HepG2 (cell line): ENCODE measurements around the gene MTHFR. TPM values are rescaled to one million over a fixed set of nuclear protein-coding genes. Genes with fewer than 3 reads are reported as not detected.

ENCODE experiments used
- ATAC-seq: fragments of 200-7000 bp; cut with Tn5 transposase; 3 replicates; pipeline ENCODE4 v1.9.1; 2020; ENCODE audit warnings: mild to moderate bottlenecking, moderate library complexity
- BruUV-seq: library from RNA; stranded (reverse); fragments of 400-500 nt; replicated peaks from 2 replicates; lab custom pipeline; 2021; lab: Mats Ljungman, UMichigan
- CTCF ChIA-PET: fragments of 300-600 bp; formaldehyde crosslinking; extraction: SDS; loops from one replicate; lab custom pipeline; 2021; ENCODE audit warnings: low total read pairs, inconsistent platforms, low intra/inter-chr PET ratio; lab: Yijun Ruan, JAX
- POLR2A ChIA-PET: fragments of 350-600 bp; sonication (Branson Sonifier 250); formaldehyde crosslinking; loops from one replicate; lab custom pipeline; 2020; ENCODE audit warnings: antibody characterized with exemption, inconsistent platforms; lab: Yijun Ruan, JAX
- DNase-seq: peaks from one replicate; pipeline ENCODE4 v3.0.0-alpha.2; 2015; ENCODE audit warnings: low spot score
- FAIRE-seq: peaks from 3 replicates; lab custom pipeline; 2011; peaks lifted over from hg19 to GRCh38; lab: Jason Lieb, UNC
- H2AFZ ChIP-seq: one replicate; pipeline ENCODE4 v1.6.1; 2011; ENCODE audit warnings: low read length, inconsistent platforms
- H3K27ac ChIP-seq: fragments of 300-600 bp; 3 replicates; pipeline ENCODE4 v1.8.0; 2011; ENCODE audit warnings: mixed run types, mild to moderate bottlenecking, mixed read lengths, low read length, inconsistent platforms; ENCODE audit not compliant: insufficient read depth; ENCODE audit errors: extremely low read length
- H3K27me3 ChIP-seq, 2 experiments: fragments of 200-600 bp in 1 of 2; 2 replicates in 1 of 2; 3 replicates in 1 of 2; pipeline versions ENCODE4 v1.6.0 to v1.8.0; 2011; ENCODE audit warnings: low read length in 2 of 2, mild to moderate bottlenecking in 2 of 2, moderate library complexity in 2 of 2, inconsistent platforms in 1 of 2; ENCODE audit not compliant: insufficient read depth in 2 of 2, control insufficient read depth in 1 of 2
- H3K36me3 ChIP-seq, 2 experiments: fragments of 200-600 bp in 1 of 2; replicated peaks in 1 of 2; 2 replicates in 1 of 2; 3 replicates in 1 of 2; pipeline versions ENCODE4 v1.5.1 to v1.8.0; 2011; ENCODE audit warnings: low read length in 2 of 2, inconsistent platforms in 1 of 2; ENCODE audit not compliant: insufficient read depth in 2 of 2, control insufficient read depth in 1 of 2
- H3K4me1 ChIP-seq: 2 replicates; pipeline ENCODE4 v1.5.1; 2012; ENCODE audit warnings: low read length, inconsistent platforms; ENCODE audit not compliant: insufficient read depth
- H3K4me2 ChIP-seq: 2 replicates; pipeline ENCODE4 v1.6.0; 2011; ENCODE audit warnings: low read depth, low read length, inconsistent platforms
- H3K4me3 ChIP-seq, 3 experiments: fragments of 200-600 bp in 1 of 3; sonication (generic), shearing (Covaris generic) in 1 of 3; replicated peaks in 1 of 3; 2 replicates each; pipeline ENCODE4 v1.5.1; 2011 to 2016; ENCODE audit warnings: low read length in 3 of 3, inconsistent platforms in 2 of 3, low read depth in 2 of 3, mild to moderate bottlenecking in 2 of 3, control low read depth in 1 of 3, mixed read lengths in 1 of 3; ENCODE audit not compliant: insufficient read depth in 1 of 3
- H3K79me2 ChIP-seq: one replicate; pipeline ENCODE4 v1.6.1; 2011; ENCODE audit warnings: low read length, inconsistent platforms; ENCODE audit not compliant: insufficient read depth
- H3K9ac ChIP-seq: 2 replicates; pipeline ENCODE4 v1.6.0; 2011; ENCODE audit warnings: mild to moderate bottlenecking, low read depth, low read length, inconsistent platforms; ENCODE audit not compliant: insufficient read depth
- H3K9me3 ChIP-seq: 2 replicates; pipeline ENCODE4 v1.5.1; 2012; ENCODE audit warnings: mild to moderate bottlenecking, low read length
- H4K20me1 ChIP-seq: 2 replicates; pipeline ENCODE4 v1.6.0; 2011; ENCODE audit warnings: inconsistent platforms, mild to moderate bottlenecking, low read length, moderate library complexity; ENCODE audit not compliant: insufficient read depth
- ARNT2 ChIP-seq: sonication (generic); formaldehyde crosslinking; IDR thresholded peaks from 2 replicates; pipeline ENCODE4 v1.8.0; 2022; ENCODE audit warnings: mild to moderate bottlenecking, low read depth, missing genetic modification reagents, moderate library complexity
- FOXP1 ChIP-seq, 2 experiments: fragments of 450-650 bp in 1 of 2; IDR thresholded peaks; 2 replicates each; pipeline ENCODE4 v1.6.1; 2017 to 2018; ENCODE audit warnings: antibody characterized with exemption in 1 of 2
- HMGA1 ChIP-seq: sonication (generic); formaldehyde crosslinking; conservative IDR thresholded peaks from 2 replicates; pipeline ENCODE4 v1.4.0; 2020; ENCODE audit warnings: missing genetic modification reagents
- IRX3 ChIP-seq: sonication (generic); formaldehyde crosslinking; IDR thresholded peaks from 2 replicates; pipeline ENCODE4 v1.8.1; 2023; ENCODE audit warnings: mild to moderate bottlenecking, low read depth, missing genetic modification reagents, borderline replicate concordance
- MYC ChIP-seq: sonication (generic); formaldehyde crosslinking; IDR thresholded peaks from 2 replicates; pipeline ENCODE4 v1.9.0; 2021; ENCODE audit warnings: missing genetic modification reagents, borderline replicate concordance
- NCOA1 ChIP-seq: sonication (generic); formaldehyde crosslinking; IDR thresholded peaks from 2 replicates; pipeline ENCODE4 v1.9.0; 2021; ENCODE audit warnings: missing genetic modification reagents
- POLR2G ChIP-seq: fragments of 200-400 bp; formaldehyde crosslinking; IDR thresholded peaks from 2 replicates; pipeline ENCODE4 v1.6.1; 2018; ENCODE audit warnings: mild to moderate bottlenecking, low read depth, low read length, moderate library complexity
- SNAI1 ChIP-seq: sonication (generic); formaldehyde crosslinking; IDR thresholded peaks from 2 replicates; pipeline ENCODE4 v1.5.0; 2020; ENCODE audit warnings: mild to moderate bottlenecking, missing genetic modification reagents, borderline replicate concordance
- ZBTB38 ChIP-seq: sonication (generic); formaldehyde crosslinking; IDR thresholded peaks from 2 replicates; pipeline ENCODE4 v1.5.1; 2020; ENCODE audit warnings: mild to moderate bottlenecking, missing genetic modification reagents
- ZBTB42 ChIP-seq: sonication (generic); formaldehyde crosslinking; IDR thresholded peaks from 2 replicates; pipeline ENCODE4 v1.5.0; 2020; ENCODE audit warnings: mild to moderate bottlenecking, missing genetic modification reagents
- ZKSCAN8 ChIP-seq: IDR thresholded peaks from 2 replicates; pipeline ENCODE4 v1.6.1; 2016; ENCODE audit warnings: borderline replicate concordance, missing genetic modification reagents, missing compliant biosample characterization
- ZNF225 ChIP-seq: sonication (generic); formaldehyde crosslinking; IDR thresholded peaks from 2 replicates; pipeline ENCODE4 v1.4.0; 2020; ENCODE audit warnings: mild to moderate bottlenecking, missing genetic modification reagents
- ZNF333 ChIP-seq: sonication (generic); formaldehyde crosslinking; IDR thresholded peaks from 2 replicates; pipeline ENCODE4 v1.4.0; 2020; ENCODE audit warnings: mild to moderate bottlenecking, missing genetic modification reagents, borderline replicate concordance
- ZNF510 ChIP-seq: sonication (generic); formaldehyde crosslinking; IDR thresholded peaks from 2 replicates; pipeline ENCODE4 v1.4.0; 2020; ENCODE audit warnings: low read depth, mild to moderate bottlenecking, missing genetic modification reagents
- in situ Hi-C: cut with HindIII; loops from 2 replicates; pipeline ENCODE4 v1.10.0; 2017; ENCODE audit warnings: low pct_unique_long_range_greater_than_20kb; ENCODE audit not compliant: extremely low pct_ligation_motif_present
- intact Hi-C: fragments of 100-400 bp; cut with micrococcal nuclease; formaldehyde crosslinking; loops from one replicate; pipeline ENCODE4 v1.10.0; 2022; ENCODE audit not compliant: unreplicated experiment
- polyA plus RNA-seq, 8 experiments: library from polyadenylated mRNA; depleted of rRNA in 3 of 8; stranded (reverse) in 7 of 8; unstranded in 1 of 8; fragments of >200 nt; fragmentation: Illumina TruSeq in 4 of 8; extraction: Trizol in 4 of 8; gene quantifications; 2 replicates each; pipeline versions ENCODE4 v1.2.1 to v1.2.3, GENCODE V29; 2011 to 2016; ENCODE audit warnings: low read depth in 4 of 8, missing spikeins in 1 of 8, mixed read lengths in 1 of 8; ENCODE audit not compliant: insufficient read depth in 1 of 8
- total RNA-seq, 5 experiments: library from RNA; depleted of rRNA; stranded (reverse); fragments of >200 nt; fragmentation: Illumina TruSeq; extraction: Trizol; gene quantifications; 2 replicates each; pipeline ENCODE4 v1.2.3, GENCODE V29; 2016; ENCODE audit warnings: low read depth in 1 of 5
- TF ChIP-seq, protein P1 (sequence below): sonication (generic); formaldehyde crosslinking; IDR thresholded peaks from 2 replicates; pipeline ENCODE4 v1.5.0; 2020; ENCODE audit warnings: missing genetic modification reagents
- TF ChIP-seq, protein P2 (sequence below): sonication (generic); formaldehyde crosslinking; IDR thresholded peaks from 2 replicates; pipeline ENCODE4 v1.4.0; 2020; ENCODE audit warnings: mild to moderate bottlenecking, missing genetic modification reagents
- TF ChIP-seq, protein P3 (sequence below): IDR thresholded peaks from 2 replicates; pipeline ENCODE4 v1.6.1; 2016; ENCODE audit warnings: mild to moderate bottlenecking, missing biosample characterization, missing genetic modification reagents

Gene MTHFR
- total and polyA plus RNA-seq, 2 of the 13 experiments (the other 11 are each of a cell fraction or from before 2014, with no cell fraction given), result 3.8 to 8.2 TPM

DNA sequence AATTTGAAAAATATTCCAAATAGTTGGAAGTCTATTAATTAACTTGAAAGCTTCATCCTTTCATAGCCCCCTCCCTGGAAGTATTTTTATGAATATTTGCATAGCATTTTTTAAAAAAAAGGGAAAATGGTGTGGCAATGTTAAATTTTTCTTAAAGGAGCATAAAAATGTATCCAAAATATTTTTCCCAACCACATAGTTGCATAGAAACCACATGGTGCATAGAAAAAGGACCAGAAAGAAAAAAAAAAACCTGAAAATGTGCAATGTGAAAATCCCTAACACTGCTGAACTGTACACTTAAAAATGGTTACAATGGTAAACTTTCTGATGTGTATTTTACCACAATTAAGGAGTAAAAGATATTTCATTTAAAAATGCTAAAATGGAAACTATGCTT lies 35.8 kb downstream of the MTHFR start:
- Histone ChIP-seq H3K4me1 (peaks cover 5% of the 10 kb centered on the region; the same call in 1 of the 2 replicates), H2AFZ (no peak overlapping the region), H3K27me3 (peaks cover 11 to 34% of the 10 kb centered on the region in 2 experiments; a peak in 4 of 5 replicates), H3K9ac (no peak overlapping the region), H3K4me2 (no peak overlapping the region), H3K4me3 (no peak overlapping the region), H4K20me1 (no peaks in the 10 kb centered on the region), H3K9me3 (no peaks in the 10 kb centered on the region), H3K36me3 (no peaks in the 10 kb centered on the region), H3K27ac (no peak overlapping the region), H3K79me2 (no peaks in the 10 kb centered on the region)
- ATAC-seq (no peak), DNase-seq (no peak), FAIRE-seq (no peak)
- ChIA-PET CTCF (no interaction called here), POLR2A (interaction anchor here (1.4 kb wide), 1 partner anchor 33 kb away, joined by 3 read pairs; no protein-coding TSS in a partner anchor)
- intact Hi-C loops, result no loop called here
- BruUV-seq, result no TSS peak
- in situ Hi-C loops, result no loop called here
- TF ChIP-seq NCOA1 (CRISPR knock-in tag) (no peak), ZNF225 (CRISPR knock-in tag) (no peak), ZBTB38 (CRISPR knock-in tag) (no peak), ARNT2 (CRISPR knock-in tag) (no peak), FOXP1 (IDR thresholded peaks at IDR 0.05) (no peak), FOXP1 (CRISPR knock-in tag; IDR thresholded peaks at IDR 0.05) (no peak), HMGA1 (no peak), IRX3 (CRISPR knock-in tag) (no peak), ZNF510 (no peak), MYC (CRISPR knock-in tag) (no peak), POLR2G (no peak), ZKSCAN8 (CRISPR knock-in tag) (no peak), ZNF333 (no peak), ZBTB42 (CRISPR knock-in tag) (no peak), SNAI1 (no peak)
- TF ChIP-seq, protein P1, sequence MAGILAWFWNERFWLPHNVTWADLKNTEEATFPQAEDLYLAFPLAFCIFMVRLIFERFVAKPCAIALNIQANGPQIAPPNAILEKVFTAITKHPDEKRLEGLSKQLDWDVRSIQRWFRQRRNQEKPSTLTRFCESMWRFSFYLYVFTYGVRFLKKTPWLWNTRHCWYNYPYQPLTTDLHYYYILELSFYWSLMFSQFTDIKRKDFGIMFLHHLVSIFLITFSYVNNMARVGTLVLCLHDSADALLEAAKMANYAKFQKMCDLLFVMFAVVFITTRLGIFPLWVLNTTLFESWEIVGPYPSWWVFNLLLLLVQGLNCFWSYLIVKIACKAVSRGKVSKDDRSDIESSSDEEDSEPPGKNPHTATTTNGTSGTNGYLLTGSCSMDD (CRISPR knock-in tag), result no peak
- TF ChIP-seq, protein P2, sequence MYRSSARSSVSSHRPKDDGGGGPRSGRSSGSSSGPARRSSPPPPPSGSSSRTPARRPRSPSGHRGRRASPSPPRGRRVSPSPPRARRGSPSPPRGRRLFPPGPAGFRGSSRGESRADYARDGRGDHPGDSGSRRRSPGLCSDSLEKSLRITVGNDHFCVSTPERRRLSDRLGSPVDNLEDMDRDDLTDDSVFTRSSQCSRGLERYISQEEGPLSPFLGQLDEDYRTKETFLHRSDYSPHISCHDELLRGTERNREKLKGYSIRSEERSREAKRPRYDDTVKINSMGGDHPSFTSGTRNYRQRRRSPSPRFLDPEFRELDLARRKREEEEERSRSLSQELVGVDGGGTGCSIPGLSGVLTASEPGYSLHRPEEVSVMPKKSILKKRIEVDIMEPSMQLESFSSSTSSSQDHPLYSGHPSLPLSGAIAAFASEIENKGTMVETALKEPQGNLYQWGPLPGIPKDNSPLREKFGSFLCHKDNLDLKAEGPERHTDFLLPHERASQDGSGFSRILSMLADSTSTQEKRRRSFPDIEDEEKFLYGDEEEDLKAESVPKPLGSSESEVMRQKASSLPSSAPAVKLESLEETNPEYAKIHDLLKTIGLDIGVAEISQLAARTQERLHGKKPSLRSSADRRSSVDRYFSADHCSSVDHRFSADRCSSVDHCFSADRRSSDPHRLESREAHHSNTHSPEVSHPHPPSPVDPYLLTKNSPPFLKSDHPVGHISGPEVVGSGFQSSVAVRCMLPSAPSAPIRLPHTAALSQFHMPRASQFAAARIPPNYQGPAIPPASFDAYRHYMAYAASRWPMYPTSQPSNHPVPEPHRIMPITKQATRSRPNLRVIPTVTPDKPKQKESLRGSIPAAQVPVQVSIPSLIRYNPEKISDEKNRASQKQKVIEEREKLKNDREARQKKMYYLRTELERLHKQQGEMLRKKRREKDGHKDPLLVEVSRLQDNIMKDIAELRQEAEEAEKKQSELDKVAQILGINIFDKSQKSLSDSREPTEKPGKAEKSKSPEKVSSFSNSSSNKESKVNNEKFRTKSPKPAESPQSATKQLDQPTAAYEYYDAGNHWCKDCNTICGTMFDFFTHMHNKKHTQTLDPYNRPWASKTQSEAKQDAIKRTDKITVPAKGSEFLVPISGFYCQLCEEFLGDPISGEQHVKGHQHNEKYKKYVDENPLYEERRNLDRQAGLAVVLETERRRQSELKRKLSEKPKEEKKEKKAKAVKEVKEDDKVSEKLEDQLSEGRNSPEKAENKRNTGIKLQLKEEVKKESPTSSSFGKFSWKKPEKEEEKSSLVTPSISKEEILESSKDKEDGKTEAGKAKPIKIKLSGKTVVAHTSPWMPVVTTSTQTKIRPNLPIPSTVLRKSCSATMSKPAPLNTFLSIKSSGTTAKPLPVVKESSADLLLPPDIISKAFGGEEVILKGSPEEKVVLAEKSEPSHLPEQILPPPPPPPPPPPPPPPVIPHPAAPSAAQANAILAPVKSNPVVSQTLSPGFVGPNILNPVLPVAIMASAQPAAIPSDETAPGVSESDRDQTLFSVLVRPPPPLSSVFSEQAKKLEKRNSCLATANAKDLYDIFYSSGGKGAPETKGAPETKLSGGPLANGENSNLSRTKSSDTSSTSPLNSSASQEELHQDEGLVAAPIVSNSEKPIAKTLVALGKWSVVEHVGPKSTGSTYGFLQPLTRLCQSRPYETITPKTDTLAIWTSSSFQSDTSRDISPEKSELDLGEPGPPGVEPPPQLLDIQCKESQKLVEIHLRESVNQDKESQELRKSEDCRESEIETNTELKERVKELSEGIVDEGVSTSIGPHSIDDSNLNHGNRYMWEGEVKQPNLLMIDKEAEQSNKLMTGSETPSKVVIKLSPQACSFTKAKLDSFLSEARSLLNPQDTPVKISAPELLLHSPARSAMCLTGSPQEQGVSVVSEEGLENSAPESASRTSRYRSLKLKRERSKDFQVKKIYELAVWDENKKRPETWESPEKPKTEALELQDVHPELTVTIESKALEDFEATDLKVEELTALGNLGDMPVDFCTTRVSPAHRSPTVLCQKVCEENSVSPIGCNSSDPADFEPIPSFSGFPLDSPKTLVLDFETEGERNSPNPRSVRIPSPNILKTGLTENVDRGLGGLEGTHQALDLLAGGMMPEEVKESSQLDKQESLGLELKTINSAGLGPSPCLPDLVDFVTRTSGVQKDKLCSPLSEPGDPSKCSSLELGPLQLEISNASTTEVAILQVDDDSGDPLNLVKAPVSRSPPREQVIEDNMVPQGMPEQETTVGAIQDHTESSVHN (CRISPR knock-in tag), result no peak
- TF ChIP-seq, protein P3, sequence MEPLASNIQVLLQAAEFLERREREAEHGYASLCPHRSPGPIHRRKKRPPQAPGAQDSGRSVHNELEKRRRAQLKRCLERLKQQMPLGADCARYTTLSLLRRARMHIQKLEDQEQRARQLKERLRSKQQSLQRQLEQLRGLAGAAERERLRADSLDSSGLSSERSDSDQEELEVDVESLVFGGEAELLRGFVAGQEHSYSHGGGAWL, result no peak
